Mononuclear cell (primary cell): Measurements from ENCODE around the gene ZNF366. TPM values are rescaled to one million over a fixed set of nuclear protein-coding genes. Genes with fewer than 3 reads are reported as not detected.

ENCODE experiments used
- H3K27me3 ChIP-seq: 2 replicates; pipeline ENCODE4 v1.6.0; 2011; ENCODE audit warnings: low read length, control low read depth; ENCODE audit not compliant: insufficient read depth
- H3K4me1 ChIP-seq: 2 replicates; pipeline ENCODE4 v1.5.1; 2011; ENCODE audit warnings: mild to moderate bottlenecking, low read length, control low read depth; ENCODE audit not compliant: insufficient read depth
- H3K4me3 ChIP-seq: 2 replicates; pipeline ENCODE4 v1.5.1; 2011; ENCODE audit warnings: mild to moderate bottlenecking, low read length, moderate library complexity
- H3K9me3 ChIP-seq: 2 replicates; pipeline ENCODE4 v1.5.1; 2011; ENCODE audit warnings: low read depth, mild to moderate bottlenecking, control low read depth, low read length
- total RNA-seq: library from RNA; depleted of rRNA; stranded (reverse); fragments of >200 nt; gene quantifications from one replicate; pipeline ENCODE4 v1.2.3, GENCODE V29; 2012

The ZNF366 gene, protein sequence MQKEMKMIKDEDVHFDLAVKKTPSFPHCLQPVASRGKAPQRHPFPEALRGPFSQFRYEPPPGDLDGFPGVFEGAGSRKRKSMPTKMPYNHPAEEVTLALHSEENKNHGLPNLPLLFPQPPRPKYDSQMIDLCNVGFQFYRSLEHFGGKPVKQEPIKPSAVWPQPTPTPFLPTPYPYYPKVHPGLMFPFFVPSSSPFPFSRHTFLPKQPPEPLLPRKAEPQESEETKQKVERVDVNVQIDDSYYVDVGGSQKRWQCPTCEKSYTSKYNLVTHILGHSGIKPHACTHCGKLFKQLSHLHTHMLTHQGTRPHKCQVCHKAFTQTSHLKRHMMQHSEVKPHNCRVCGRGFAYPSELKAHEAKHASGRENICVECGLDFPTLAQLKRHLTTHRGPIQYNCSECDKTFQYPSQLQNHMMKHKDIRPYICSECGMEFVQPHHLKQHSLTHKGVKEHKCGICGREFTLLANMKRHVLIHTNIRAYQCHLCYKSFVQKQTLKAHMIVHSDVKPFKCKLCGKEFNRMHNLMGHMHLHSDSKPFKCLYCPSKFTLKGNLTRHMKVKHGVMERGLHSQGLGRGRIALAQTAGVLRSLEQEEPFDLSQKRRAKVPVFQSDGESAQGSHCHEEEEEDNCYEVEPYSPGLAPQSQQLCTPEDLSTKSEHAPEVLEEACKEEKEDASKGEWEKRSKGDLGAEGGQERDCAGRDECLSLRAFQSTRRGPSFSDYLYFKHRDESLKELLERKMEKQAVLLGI
- 0.10 TPM for total RNA-seq

DNA sequence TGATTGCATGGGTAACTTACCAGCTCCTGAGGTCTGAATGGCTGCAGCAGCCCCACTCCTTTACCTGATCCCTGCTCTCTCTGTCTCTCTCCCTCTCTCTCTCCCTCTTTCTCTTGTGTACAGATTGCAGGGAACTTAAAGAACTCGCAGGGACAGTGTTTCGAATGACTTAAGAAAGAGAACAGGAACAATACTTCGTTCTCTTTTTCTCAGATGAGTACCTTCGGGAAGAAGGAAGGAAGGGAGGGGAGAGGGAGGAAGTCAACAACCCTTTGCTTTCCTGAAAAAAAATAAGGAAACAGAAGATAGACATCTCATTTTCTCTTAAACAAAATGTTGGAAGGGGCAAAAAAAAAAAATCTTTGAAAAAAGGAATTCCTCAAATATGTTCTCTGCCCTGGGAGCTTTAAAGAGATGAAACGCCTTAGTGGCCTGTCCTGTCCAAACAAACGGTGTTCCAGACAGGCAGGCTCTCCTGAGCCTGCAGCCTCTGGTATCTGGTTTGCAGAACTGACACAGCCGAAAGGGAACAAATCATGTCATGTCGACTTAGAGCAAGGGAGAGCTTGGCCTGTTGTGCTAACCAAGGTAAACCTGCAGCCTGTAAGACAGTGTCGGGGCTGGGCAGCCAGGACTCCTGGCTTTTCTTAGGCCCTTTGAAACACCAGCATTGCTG, at the start of gene ZNF366:
Gene ZNF366 (minus strand): TSS at position 180 of the 676 bp plus-strand sequence. CDS start 45,914 bp downstream, outside the sequence.
- H3K4me1 ChIP-seq: peaks cover 47% of the 10 kb centered on the region
- H3K9me3 ChIP-seq: no peaks in the 10 kb centered on the region
- no peak within 1 kb of the TSS for H3K4me3 ChIP-seq
- H3K27me3 ChIP-seq: no peaks in the 10 kb centered on the region

DNA sequence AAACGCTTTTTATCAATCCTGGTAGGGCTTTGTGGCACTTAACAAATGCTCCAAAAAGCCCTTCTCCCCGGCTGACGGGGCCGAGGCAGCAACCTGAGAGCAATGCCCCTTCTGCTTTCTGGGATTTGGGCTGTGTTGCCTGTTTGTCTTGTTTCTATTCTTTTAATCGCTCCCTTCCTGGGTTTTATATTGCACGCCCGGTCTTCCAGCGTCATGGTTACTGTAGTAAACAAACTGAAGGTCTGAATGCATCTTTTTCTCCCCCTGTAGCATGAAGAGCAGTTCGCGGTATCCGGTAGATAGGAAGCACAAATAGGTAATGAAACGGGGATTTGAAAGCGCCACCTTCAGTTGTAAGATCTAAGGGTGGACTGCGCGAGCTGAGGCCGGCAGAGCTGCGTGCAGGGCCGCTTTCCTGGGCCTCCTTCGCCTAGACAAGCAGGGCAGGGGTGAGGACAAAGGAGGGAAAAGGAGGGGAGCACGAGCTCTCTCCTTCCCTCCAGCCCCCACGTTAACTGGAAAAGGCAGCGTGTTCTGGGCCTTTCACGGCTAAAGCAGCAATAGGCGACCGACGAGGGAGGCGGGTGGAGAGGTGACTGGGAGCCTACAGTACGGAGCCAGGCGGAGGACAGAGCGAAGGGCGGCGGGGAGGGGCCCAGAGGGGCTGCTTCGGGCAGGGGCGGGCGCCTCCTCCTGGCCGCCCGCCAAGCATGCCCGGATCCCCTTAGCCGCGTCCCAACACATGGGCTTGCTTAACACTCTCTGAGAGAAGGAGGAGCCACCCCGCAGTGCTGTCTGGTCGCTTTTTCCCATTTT, 49.3 kb upstream of the ZNF366 start:
- Histone ChIP-seq H3K4me1 (peaks cover 17% of the 10 kb centered on the region), H3K9me3 (no peaks in the 10 kb centered on the region), H3K27me3 (no peaks in the 10 kb centered on the region), H3K4me3 (peak overlapping the region; percentile 20)

DNA sequence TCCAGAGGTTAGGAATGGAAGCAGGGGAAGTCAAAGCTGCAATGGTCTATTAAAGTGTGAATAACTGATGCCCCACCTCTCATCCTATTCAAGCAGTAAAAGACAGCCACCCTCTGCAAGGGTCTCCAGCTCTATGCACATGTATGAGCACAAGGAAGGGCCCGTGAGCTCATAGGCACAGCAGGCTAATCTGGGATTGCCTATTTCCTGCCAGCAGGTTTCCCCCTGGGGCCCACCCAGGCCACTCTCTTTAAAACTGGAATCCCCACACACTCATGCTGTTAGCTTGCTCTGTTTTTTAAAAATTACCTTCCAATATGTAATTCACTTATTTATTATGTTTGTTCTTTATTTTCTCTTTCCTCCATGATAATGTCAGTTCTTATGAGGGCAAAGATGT, 48.7 kb upstream of the ZNF366 start:
- Histone ChIP-seq H3K27me3 (no peaks in the 10 kb centered on the region), H3K4me1 (peaks cover 17% of the 10 kb centered on the region), H3K9me3 (no peaks in the 10 kb centered on the region), H3K4me3 (no peak overlapping the region)

DNA sequence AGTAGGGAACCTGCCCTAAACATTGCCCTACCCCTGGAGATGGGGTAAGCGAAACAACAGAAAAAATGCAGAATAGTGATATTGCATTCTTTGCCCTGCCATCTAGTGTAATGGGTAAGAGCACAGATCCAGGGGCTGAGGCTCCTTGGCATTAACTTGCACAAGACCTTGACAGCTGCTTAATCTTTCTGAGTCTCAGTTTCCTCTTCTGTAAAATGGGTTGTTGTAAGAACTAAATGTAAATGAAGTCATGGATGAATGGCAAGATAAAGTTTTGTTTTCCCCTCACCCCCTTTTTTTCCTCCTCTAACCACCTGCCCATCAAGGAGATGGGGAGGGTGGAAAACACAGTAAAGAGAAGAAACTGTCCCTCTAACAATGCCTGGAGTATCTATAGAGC, 47.7 kb upstream of the ZNF366 start:
- Histone ChIP-seq H3K4me3 (no peak overlapping the region), H3K4me1 (peaks cover 17% of the 10 kb centered on the region), H3K9me3 (no peaks in the 10 kb centered on the region), H3K27me3 (peaks cover 4% of the 10 kb centered on the region)

DNA sequence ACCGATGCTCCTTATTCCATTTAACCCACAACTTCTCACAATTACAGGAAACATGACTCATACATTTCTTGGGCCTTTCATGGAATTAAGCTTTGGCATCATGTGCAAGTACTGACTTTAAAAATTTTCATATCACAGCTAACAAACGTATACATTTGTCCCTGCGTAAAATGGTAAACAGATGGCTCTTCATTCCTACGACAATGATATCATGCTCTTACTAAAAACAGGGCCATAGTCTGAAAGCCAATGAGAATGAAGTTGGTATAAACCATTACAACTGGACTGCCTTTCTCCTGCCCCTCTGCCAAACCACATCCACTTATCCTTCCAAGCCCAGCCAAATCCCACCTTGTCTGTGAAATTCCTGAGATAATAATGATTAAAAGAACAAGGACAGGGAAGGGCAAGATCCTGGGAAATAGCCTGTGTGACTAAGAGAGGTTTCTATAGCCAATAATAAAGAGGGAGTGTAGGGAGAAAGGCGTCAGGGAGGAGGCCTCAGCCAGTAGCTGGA, 44.9 kb upstream of the ZNF366 start:
- H3K4me1 ChIP-seq: peaks cover 15% of the 10 kb centered on the region
- H3K9me3 ChIP-seq: no peaks in the 10 kb centered on the region
- no peak overlapping the region for H3K4me3 ChIP-seq
- peaks cover 11% of the 10 kb centered on the region for H3K27me3 ChIP-seq

DNA sequence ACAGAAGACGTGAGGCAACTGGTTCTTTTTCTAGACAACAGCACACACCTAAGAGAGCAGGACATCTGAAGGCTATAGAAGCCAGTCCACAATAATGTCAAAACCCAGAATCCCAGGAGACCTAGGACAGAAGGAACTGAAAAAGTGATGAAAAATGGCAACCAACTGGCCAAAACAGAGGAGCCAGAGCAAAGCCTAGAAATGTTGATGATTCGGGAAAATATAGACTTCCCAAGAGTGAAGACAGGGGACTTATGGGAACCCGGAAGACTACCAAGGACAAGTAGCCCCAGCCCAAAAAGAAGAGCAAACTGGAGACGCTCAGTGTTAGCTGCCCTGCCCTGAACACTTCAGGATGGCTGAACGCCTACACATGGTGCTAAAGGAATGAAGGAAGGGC, 43.4 kb upstream of the ZNF366 start:
- Histone ChIP-seq H3K9me3 (peaks cover 9% of the 10 kb centered on the region), H3K27me3 (peaks cover 14% of the 10 kb centered on the region), H3K4me3 (no peak overlapping the region), H3K4me1 (no peaks in the 10 kb centered on the region)

DNA sequence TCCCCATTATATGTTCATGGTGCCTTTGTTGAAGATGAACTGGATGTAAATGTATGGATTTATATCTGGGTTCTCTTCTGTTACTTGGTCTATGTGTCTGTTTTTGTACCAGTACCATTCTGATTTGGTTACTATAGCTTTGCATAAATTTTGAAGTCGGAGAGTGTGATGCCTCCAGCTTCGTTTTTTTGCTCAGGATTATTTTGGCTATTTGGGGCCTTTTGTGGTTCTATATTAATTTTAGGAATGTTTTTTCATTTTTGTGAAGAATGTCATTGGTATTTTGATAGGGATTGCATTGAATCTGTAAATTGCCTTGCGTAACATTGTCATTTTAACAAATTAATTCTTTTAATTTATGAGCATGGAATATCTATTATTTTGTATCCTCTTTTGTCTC, 36.6 kb upstream of the ZNF366 start:
- H3K9me3 ChIP-seq: peaks cover 11% of the 10 kb centered on the region
- H3K4me1 ChIP-seq: no peaks in the 10 kb centered on the region
- no peak overlapping the region for H3K4me3 ChIP-seq
- H3K27me3 ChIP-seq: peaks cover 6% of the 10 kb centered on the region

DNA sequence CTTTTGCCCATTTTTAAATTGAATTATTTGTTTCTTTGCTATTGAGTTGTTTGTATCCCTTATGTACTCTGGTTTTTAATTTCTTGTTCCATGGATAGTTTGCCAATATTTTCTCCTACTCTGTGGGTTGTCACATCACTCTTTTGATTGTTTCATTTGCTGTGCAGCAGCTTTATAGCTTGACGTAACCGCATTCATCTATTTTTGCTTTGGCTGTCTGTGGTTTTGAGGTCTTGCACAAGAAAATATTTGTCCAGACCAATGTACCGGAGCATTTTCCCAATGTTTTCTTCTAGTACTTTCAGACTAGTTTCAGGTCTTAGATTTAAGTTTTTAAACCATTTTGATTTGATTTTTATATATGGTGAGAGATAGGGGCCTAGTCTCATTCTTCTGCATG, 36.2 kb upstream of the ZNF366 start:
- peaks cover 11% of the 10 kb centered on the region for H3K9me3 ChIP-seq
- no peak overlapping the region for H3K4me3 ChIP-seq

DNA sequence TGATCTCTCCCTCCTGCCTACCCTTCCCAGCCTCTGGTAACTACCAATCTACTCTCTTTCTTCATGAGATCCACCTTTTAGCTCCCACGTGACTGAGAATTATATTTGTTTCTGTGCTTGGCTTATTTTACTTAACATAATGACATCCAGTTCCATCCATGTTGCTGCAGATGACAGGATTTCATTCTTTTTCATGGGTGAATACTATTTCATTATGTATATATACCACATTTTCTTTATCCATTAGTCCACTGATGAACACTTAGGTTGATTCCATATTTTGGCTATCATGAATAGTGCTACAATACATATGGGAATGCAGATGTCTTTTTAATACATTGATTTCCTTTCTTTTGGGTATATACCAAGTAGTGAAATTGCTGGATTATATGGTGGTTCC, 35.5 kb upstream of the ZNF366 start:
- Histone ChIP-seq H3K27me3 (peaks cover 7% of the 10 kb centered on the region), H3K4me3 (no peak overlapping the region), H3K9me3 (peaks cover 11% of the 10 kb centered on the region), H3K4me1 (no peaks in the 10 kb centered on the region)

More for the DNA sequence above, 36.2 kb upstream of the ZNF366 start:
- no peaks in the 10 kb centered on the region for H3K4me1 ChIP-seq
- H3K27me3 ChIP-seq: peaks cover 7% of the 10 kb centered on the region

DNA sequence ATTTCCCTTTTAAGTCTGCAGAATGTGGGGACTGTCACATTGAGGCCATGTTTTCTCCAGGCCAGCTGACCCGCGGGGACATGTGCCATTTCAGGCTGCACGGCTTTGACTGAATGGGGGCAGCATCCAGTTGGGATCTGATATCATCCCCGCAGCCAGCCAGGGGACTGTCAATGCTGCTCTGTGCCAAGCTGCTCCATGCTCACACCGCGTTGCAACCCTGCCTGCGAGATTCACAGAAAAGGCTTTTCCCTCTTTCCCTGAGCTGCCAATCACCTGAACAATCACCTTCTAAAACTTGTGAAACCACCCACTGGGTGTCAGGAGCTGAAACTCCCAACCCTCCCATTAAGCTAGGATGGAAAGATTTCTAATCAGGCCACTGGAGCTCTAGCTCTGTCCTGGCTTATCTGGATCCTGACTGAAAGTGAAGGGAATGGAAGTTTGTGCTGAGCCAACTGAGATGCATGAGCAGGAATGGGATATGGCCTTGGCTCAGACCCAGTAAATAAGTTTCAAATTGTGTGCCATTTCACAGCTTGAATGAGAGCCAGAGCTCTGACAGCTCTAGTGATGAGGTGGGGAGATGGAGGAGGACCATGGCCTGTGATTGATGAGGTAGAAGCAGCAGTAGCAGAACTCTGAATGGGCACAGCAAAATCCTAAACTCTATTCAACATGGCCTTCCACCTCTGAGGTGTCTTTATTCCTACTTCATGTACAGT, 34.5 kb upstream of the ZNF366 start:
- H3K4me3 ChIP-seq: no peak overlapping the region
- H3K27me3 ChIP-seq: peaks cover 7% of the 10 kb centered on the region
- H3K4me1 ChIP-seq: no peaks in the 10 kb centered on the region
- peaks cover 8% of the 10 kb centered on the region for H3K9me3 ChIP-seq

DNA sequence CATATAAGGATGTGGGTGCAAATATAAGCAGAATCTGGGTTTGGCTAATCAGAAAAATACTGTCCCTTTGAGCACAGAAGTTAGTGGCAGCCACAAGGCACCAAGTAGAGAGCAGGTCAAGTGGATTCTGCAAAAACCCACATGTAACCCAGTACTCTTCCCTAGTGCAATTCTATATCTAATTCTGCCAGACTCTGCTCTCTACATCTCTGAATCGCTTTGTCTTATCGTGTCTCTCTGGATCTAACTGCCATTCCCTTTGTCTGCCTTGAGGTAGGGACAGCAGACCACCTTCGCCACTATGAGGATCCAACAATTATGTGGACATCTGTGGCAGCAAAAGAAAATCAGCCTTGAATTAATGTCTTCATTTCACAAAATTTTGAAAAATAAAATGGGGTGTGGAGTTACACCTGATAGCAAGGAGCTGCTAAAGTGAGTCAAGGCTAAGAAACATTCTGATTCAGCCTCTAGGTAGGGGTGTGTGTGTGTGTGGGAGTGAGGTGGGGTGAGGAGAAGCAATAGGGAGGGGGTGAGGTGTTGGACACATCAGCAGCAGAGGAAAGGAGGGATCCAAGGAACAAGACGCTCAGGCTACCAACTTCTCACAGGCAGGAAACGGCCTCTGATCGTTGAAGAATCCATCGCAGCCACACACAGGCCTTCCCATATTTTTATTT, 33.7 kb upstream of the ZNF366 start:
- Histone ChIP-seq H3K4me1 (no peaks in the 10 kb centered on the region), H3K4me3 (no peak overlapping the region), H3K9me3 (peaks cover 4% of the 10 kb centered on the region), H3K27me3 (peaks cover 4% of the 10 kb centered on the region)

DNA sequence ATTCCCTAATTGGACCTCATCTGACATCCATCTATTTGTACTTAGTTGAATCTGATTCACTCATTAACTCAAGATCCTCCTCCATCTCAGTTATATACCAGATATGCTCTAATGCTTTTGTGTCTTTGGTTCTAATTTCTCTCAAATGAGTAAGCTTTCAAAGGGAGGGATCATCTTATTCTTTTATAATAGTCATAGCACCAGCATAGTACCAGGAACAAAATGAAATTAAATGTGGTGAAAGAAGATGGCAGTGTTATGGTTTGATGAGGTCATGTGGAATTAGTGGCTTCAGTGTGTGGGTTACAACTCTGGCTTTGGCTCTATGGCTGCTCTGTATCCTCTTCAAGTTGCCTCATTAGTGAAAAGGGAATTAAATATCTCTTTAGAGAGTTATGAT, 32.5 kb upstream of the ZNF366 start:
- Histone ChIP-seq H3K9me3 (no peaks in the 10 kb centered on the region), H3K4me1 (no peaks in the 10 kb centered on the region), H3K4me3 (no peak overlapping the region), H3K27me3 (peaks cover 4% of the 10 kb centered on the region)

DNA sequence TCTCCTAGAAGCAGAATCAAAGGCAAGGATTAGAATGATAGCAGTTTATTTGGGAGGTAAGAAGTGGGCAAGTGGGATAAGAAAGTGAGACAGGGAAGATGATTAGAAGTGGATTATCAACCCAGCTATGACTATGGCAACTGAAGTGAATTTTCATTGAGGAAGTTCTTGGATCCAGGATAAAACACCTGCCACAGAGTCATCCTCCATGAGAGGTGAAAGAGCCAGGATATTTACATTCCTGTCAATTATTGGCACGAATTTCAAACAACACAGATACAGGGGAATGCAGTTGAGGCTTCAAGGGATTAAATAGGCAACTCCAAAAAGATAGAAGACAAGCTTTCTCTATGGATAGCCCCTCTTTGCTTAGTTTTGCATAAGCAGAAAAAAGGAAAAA, 31.8 kb upstream of the ZNF366 start:
- Histone ChIP-seq H3K4me3 (no peak overlapping the region), H3K4me1 (no peaks in the 10 kb centered on the region), H3K9me3 (no peaks in the 10 kb centered on the region), H3K27me3 (peaks cover 4% of the 10 kb centered on the region)
